SU-DHL-6 (cell line): ENCODE results near the gene EPB41L4A.

ENCODE experiments used
- EZH2phosphoT487 ChIP-seq: fragments of 200-600 bp; sonication (generic), shearing (Covaris generic); conservative IDR thresholded peaks from 2 replicates; pipeline ENCODE4 v1.6.1; 2018; ENCODE audit warnings: mild to moderate bottlenecking, antibody characterized with exemption, low read length, moderate library complexity, mixed read lengths
- TF ChIP-seq, protein P1 (sequence below): fragments of 200-600 bp; sonication (generic); IDR thresholded peaks from one replicate; pipeline ENCODE4 v1.5.1; 2017; ENCODE audit warnings: antibody characterized with exemption, mild to moderate bottlenecking, low read length, moderate library complexity; ENCODE audit not compliant: insufficient read depth, poor library complexity, severe bottlenecking

DNA sequence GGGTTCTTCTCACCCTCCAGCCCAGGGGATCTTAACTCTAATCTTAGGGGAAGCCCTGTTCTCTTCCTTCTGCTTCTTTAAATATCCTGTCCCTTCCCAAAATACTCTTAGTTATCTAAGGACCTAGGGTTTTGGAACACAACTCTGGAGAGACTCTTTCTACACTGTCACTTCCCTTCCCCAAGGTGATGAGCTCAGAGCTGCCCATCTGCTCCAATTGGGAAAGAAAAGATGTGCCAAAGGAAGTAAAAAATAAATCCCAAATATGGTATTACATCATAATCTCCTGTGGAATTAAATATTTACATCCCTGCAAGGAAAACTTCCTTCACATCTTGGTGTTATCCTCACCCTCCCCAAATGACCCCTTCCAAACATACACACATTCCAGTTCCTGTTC, 291.2 kb downstream of the EPB41L4A start:
- TF ChIP-seq, protein P1, sequence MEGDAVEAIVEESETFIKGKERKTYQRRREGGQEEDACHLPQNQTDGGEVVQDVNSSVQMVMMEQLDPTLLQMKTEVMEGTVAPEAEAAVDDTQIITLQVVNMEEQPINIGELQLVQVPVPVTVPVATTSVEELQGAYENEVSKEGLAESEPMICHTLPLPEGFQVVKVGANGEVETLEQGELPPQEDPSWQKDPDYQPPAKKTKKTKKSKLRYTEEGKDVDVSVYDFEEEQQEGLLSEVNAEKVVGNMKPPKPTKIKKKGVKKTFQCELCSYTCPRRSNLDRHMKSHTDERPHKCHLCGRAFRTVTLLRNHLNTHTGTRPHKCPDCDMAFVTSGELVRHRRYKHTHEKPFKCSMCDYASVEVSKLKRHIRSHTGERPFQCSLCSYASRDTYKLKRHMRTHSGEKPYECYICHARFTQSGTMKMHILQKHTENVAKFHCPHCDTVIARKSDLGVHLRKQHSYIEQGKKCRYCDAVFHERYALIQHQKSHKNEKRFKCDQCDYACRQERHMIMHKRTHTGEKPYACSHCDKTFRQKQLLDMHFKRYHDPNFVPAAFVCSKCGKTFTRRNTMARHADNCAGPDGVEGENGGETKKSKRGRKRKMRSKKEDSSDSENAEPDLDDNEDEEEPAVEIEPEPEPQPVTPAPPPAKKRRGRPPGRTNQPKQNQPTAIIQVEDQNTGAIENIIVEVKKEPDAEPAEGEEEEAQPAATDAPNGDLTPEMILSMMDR: no peak
- TF ChIP-seq EZH2phosphoT487: no peak
